GM20000 (cell line): ENCODE measurements around the gene LNPEP.
A peak's percentile ranks its signal among the peaks of the same experiment; 100 is the strongest.

ENCODE experiments used
- DNase-seq: peaks from one replicate; pipeline ENCODE4 v3.0.0; 2012; ENCODE audit warnings: low spot score
- TF ChIP-seq, protein P1 (sequence below): IDR thresholded peaks from 2 replicates; pipeline ENCODE4 v1.5.1; 2012; ENCODE audit warnings: mild to moderate bottlenecking, control low read depth; ENCODE audit errors: extremely low read depth, missing control alignments

Gene LNPEP

DNA sequence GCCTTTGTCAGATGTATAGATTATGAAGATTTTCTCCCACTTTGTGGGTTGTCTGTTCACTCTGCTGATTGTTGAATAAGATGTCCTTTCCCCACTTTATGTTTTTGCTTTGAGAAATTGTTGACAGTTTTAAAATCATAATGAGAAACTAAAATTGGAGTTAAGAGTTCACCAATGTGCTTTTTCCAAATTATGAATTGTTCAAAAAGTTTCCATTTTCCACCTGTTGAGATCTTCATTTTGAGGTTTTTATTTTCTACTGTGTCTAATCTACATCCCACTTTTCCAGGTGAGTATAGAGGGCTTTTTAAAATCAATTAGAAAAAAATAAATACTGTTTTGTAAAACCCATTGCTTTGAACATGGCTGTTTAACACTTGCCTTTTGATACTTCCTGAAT, 55.8 kb downstream of the LNPEP start:
- TF ChIP-seq, protein P1, sequence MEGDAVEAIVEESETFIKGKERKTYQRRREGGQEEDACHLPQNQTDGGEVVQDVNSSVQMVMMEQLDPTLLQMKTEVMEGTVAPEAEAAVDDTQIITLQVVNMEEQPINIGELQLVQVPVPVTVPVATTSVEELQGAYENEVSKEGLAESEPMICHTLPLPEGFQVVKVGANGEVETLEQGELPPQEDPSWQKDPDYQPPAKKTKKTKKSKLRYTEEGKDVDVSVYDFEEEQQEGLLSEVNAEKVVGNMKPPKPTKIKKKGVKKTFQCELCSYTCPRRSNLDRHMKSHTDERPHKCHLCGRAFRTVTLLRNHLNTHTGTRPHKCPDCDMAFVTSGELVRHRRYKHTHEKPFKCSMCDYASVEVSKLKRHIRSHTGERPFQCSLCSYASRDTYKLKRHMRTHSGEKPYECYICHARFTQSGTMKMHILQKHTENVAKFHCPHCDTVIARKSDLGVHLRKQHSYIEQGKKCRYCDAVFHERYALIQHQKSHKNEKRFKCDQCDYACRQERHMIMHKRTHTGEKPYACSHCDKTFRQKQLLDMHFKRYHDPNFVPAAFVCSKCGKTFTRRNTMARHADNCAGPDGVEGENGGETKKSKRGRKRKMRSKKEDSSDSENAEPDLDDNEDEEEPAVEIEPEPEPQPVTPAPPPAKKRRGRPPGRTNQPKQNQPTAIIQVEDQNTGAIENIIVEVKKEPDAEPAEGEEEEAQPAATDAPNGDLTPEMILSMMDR = no peak
- DNase-seq = no peak

DNA sequence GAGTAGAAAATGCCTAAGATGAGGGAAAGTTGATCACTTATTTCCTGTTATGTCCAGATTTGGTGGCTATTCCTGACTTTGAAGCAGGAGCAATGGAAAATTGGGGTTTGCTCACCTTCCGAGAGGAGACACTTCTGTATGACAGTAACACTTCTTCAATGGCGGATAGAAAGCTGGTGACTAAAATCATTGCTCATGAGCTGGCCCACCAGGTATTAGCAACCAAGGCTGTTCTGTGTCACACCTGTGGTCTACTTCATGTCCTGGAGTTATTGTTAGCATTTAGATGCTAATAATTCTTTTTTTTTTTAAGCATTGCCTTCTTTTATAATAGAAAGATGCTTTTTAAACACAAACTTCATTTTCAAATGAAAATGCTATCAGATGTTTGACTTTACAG, 57.9 kb downstream of the LNPEP start:
- DNase-seq = no peak
- TF ChIP-seq, protein P1 = no peak

DNA sequence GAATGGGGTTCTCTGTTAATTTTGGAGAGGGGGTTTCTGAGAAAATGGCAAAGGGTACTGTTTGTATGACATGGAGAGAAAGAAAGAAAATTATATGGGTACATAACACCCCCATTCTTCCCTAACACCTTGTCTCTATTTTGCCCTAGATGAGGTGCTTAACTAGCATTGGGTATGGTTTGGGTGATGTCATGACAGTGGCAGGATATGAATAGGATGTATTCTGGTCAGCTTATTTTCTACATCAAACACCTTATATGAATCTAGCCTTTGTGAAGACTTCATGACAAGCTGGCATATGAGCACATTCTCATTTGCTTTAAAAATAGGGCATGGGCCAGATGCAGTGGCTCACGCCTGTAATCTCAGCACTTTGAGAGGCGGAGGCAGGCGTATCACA, 58.6 kb downstream of the LNPEP start:
- TF ChIP-seq, protein P1 = no peak
- DNase-seq = no peak

DNA sequence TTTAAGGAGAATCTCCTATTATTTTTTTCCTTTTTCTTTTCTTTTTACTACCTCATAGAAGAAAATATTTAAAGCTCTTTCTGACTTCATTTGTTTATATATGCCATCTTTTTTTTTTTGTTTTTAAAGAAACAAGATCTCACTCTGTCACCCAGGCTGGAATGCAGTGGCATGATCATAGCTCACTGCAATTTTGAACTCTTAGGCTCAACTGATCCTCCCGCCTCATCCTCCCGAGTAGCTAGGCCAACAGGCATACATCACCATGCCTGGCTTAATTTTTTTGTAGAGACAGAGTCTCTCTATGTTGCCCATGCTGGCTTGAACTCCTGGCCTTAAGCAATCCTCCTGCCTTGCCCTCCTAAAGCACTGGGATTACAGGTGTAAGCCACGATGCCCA, 59.5 kb downstream of the LNPEP start:
- no peak for DNase-seq
- TF ChIP-seq, protein P1 = no peak

DNA sequence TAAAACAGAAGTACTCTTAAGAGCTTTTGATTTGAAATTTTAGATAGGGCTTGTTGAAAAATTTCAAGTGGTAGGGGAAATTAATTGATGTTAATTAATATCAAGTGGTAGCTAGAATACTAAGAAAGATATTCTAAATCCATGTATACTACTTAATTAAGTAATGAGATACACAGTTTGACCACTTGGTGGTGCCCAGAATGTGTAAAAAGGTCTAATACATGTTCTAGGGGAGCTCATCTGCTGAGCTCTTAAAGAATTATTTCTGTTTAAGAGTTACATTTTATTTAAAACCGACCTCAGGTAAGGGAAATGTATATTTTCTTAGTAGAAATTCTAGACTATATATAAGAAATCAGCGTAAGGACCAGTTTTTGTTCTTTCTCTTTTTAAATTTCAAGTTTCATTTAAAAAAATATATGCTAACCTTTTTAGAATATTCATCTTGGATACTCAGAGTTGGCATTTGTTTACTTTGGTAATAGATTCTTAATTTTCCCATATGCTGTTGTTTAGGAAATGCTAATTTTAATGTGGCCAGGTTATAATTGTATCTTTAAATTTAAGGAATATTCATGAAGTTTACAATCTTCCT, 61.5 kb downstream of the LNPEP start:
- TF ChIP-seq, protein P1 = no peak
- peak; percentile 14 for DNase-seq

DNA sequence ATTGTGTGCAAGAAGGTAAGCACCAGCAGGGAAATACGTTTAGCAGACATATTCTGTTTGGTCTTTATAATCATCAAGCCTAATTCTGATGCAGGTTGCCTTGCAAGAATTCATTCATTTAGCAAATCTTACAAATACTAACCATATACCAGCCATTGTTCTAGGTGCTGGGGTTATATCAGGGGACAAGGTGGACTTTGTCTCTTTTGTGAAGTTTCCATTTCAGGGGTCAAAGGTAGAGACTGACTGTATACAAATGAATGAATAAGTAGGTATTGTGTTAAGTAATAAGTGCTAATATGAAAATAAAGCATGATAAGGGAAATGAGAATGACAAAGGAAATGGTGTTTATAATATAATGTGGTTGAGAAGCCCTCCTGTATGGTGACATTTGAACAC, 64.0 kb downstream of the LNPEP start:
- TF ChIP-seq, protein P1 = no peak
- no peak for DNase-seq

DNA sequence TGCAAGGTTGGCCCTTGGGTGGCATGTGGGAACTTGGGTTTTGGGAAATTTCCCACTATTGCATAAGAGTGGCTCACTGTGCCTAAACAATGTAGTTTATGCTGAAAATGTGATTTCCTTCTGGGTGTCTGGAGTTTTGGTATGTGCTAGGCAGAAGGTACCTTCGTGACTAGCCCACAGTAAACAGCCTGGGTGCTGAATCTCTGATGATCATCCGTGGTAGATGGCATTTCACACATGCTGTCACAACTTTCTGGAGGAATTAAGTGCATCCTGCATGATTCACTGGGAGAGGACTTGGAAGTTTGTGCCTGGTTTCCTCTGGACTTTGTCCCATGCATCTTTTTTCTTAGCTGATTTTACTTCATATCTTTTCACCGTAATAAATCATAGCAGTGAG, 64.5 kb downstream of the LNPEP start:
- DNase-seq = no peak
- TF ChIP-seq, protein P1 = no peak
